Neutrophil (primary cell): ENCODE results near the gene MAPK10.

ENCODE experiments used
- H3K27ac ChIP-seq: fragments of 200-600 bp; sonication (generic); 2 replicates; pipeline ENCODE4 v1.5.1; 2016; ENCODE audit warnings: mild to moderate bottlenecking, moderate library complexity
- H3K27me3 ChIP-seq: fragments of 200-600 bp; sonication (generic); 2 replicates; pipeline ENCODE4 v1.6.0; 2016; ENCODE audit warnings: mild to moderate bottlenecking
- H3K36me3 ChIP-seq: fragments of 200-600 bp; sonication (generic); 2 replicates; pipeline ENCODE4 v1.5.1; 2017
- H3K4me1 ChIP-seq, 2 experiments: fragments of 200-600 bp in 1 of 2; sonication (generic) in 1 of 2; 1 replicate in 1 of 2; 2 replicates in 1 of 2; pipeline versions ENCODE4 v1.5.1 to v1.6.1; 2013 to 2016; ENCODE audit warnings: low read depth in 1 of 2, low read length in 1 of 2, mild to moderate bottlenecking in 1 of 2, moderate library complexity in 1 of 2; ENCODE audit not compliant: control insufficient read depth in 1 of 2, insufficient read depth in 1 of 2
- H3K4me3 ChIP-seq, 2 experiments: fragments of 200-600 bp in 1 of 2; sonication (generic) in 1 of 2; 1 replicate in 1 of 2; 2 replicates in 1 of 2; pipeline ENCODE4 v1.5.1; 2013 to 2016; ENCODE audit warnings: low read depth in 1 of 2, low read length in 1 of 2, mild to moderate bottlenecking in 1 of 2, moderate library complexity in 1 of 2
- H3K9me3 ChIP-seq: fragments of 200-600 bp; sonication (generic); 2 replicates; pipeline ENCODE4 v1.5.1; 2016
- CTCF ChIP-seq: fragments of 200-600 bp; sonication (generic); IDR thresholded peaks from 2 replicates; pipeline ENCODE4 v1.5.1; 2016; ENCODE audit warnings: antibody characterized with exemption

MAPK10 gene

GRCh38 chr4:86358257-86358656, 1.6 kb downstream of the MAPK10 start:
- no peak for TF ChIP-seq CTCF
- H3K36me3 ChIP-seq: no peaks in the 10 kb centered on the region
- H3K4me1 ChIP-seq: peaks cover 0 to 6% of the 10 kb centered on the region in 2 experiments
- H3K27me3 ChIP-seq: no peaks in the 10 kb centered on the region
- no peaks in the 10 kb centered on the region for H3K9me3 ChIP-seq
- H3K4me3 ChIP-seq: no peak overlapping the region
- no peak overlapping the region for H3K27ac ChIP-seq

- Histone ChIP-seq H3K4me1 (peaks cover 0 to 6% of the 10 kb centered on the region in 2 experiments), H3K36me3 (no peaks in the 10 kb centered on the region), H3K9me3 (no peaks in the 10 kb centered on the region), H3K27ac (no peak overlapping the region), H3K4me3 (no peak overlapping the region), H3K27me3 (no peaks in the 10 kb centered on the region)
- no peak for TF ChIP-seq CTCF
Observed at GRCh38 chr4:86357608-86358007, 2.2 kb downstream of the MAPK10 start.

GRCh38 chr4:86356425-86357210, 3.2 kb downstream of the MAPK10 start:
- H3K36me3 ChIP-seq: no peaks in the 10 kb centered on the region
- no peak overlapping the region for H3K4me3 ChIP-seq
- TF ChIP-seq CTCF: no peak
- no peak overlapping the region for H3K27ac ChIP-seq
- peaks cover 0 to 6% of the 10 kb centered on the region in 2 experiments for H3K4me1 ChIP-seq
- H3K9me3 ChIP-seq: no peaks in the 10 kb centered on the region
- no peaks in the 10 kb centered on the region for H3K27me3 ChIP-seq

- H3K9me3 ChIP-seq: no peaks in the 10 kb centered on the region
Observed at GRCh38 chr4:86354390-86354789, 5.5 kb downstream of the MAPK10 start.

GRCh38 chr4:86346320-86346719, 13.5 kb downstream of the MAPK10 start:
- Histone ChIP-seq H3K4me1 (no peaks in the 10 kb centered on the region), H3K9me3 (no peaks in the 10 kb centered on the region), H3K36me3 (no peaks in the 10 kb centered on the region), H3K4me3 (no peak overlapping the region), H3K27me3 (no peaks in the 10 kb centered on the region), H3K27ac (no peak overlapping the region)
- TF ChIP-seq CTCF: no peak

More at GRCh38 chr4:86354390-86354789, 5.5 kb downstream of the MAPK10 start:
- H3K4me1 ChIP-seq: no peaks in the 10 kb centered on the region
- H3K36me3 ChIP-seq: no peaks in the 10 kb centered on the region
- no peaks in the 10 kb centered on the region for H3K27me3 ChIP-seq
- no peak for TF ChIP-seq CTCF
- no peak overlapping the region for H3K27ac ChIP-seq
- no peak overlapping the region for H3K4me3 ChIP-seq
